IPS-15b (cell line): Measurements from ENCODE around the gene IPO8.
"Not testable (repeated sequence)": the region's sequence is repeated elsewhere in the genome, so short reads cannot be mapped to it uniquely, and the experiment has no call there.

Source experiments
- H3K27me3 ChIP-seq: one replicate; pipeline ENCODE4 v1.6.1; 2013; ENCODE audit warnings: low read length; ENCODE audit not compliant: control insufficient read depth, insufficient read depth
- H3K36me3 ChIP-seq: one replicate; pipeline ENCODE4 v1.6.1; 2013; ENCODE audit warnings: low read length; ENCODE audit not compliant: control insufficient read depth, insufficient read depth
- H3K4me1 ChIP-seq: one replicate; pipeline ENCODE4 v1.6.1; 2013; ENCODE audit warnings: mild to moderate bottlenecking, low read length; ENCODE audit not compliant: control insufficient read depth, insufficient read depth
- H3K4me3 ChIP-seq: one replicate; pipeline ENCODE4 v1.5.1; 2013; ENCODE audit warnings: low read depth, low read length
- H3K9ac ChIP-seq: one replicate; pipeline ENCODE4 v1.6.1; 2013; ENCODE audit warnings: low read depth, mild to moderate bottlenecking, low read length
- H3K9me3 ChIP-seq: one replicate; pipeline ENCODE4 v1.6.1; 2013; ENCODE audit warnings: mild to moderate bottlenecking, low read length; ENCODE audit not compliant: control insufficient read depth, insufficient read depth

IPO8 gene

DNA sequence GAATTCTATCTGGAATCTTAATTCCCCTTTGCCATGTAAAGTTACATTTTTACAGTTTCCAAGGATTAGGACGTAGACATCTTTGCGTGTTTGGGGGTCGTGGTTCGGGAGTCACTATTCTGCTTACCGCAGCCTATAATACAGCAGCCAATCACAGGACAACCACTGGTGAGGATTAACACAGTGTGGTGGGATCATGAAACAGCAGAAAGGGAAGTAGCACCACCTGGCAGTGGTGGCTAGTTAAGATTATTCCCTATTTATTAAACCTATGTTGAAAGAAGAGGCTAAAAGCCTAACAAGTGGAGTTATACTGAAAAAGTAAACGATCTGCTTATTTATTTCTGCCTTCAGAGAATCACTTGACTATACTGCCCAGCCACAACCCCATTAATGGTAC is 71.7 kb downstream of the IPO8 start:
- H3K36me3 ChIP-seq: no peaks in the 10 kb centered on the region
- H3K4me3 ChIP-seq: no peak overlapping the region
- no peaks in the 10 kb centered on the region for H3K27me3 ChIP-seq
- H3K4me1 ChIP-seq: no peaks in the 10 kb centered on the region
- no peaks in the 10 kb centered on the region for H3K9me3 ChIP-seq
- no peak overlapping the region for H3K9ac ChIP-seq

DNA sequence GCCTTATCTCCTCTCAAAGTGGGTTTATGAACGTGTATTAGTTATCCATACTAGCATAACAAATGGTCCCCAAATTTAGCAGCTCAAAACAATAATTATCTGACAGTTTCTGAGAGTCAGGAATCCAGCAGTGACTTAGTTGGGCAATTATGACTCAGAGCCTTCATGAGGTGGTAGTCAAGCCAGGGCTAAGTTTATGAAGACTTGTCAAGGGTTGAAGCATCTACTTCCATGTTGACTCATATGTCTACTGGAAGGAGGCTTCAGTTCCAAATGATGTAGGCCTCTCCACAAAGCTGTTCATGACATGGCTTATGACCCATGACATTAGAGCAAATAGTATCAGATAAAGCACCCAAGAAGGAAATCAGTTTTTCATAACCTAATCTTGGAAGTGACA is 73.2 kb downstream of the IPO8 start:
- no peaks in the 10 kb centered on the region for H3K4me1 ChIP-seq
- no peaks in the 10 kb centered on the region for H3K36me3 ChIP-seq
- no peaks in the 10 kb centered on the region for H3K9me3 ChIP-seq
- H3K9ac ChIP-seq: no peak overlapping the region
- H3K4me3 ChIP-seq: no peak overlapping the region
- H3K27me3 ChIP-seq: no peaks in the 10 kb centered on the region

DNA sequence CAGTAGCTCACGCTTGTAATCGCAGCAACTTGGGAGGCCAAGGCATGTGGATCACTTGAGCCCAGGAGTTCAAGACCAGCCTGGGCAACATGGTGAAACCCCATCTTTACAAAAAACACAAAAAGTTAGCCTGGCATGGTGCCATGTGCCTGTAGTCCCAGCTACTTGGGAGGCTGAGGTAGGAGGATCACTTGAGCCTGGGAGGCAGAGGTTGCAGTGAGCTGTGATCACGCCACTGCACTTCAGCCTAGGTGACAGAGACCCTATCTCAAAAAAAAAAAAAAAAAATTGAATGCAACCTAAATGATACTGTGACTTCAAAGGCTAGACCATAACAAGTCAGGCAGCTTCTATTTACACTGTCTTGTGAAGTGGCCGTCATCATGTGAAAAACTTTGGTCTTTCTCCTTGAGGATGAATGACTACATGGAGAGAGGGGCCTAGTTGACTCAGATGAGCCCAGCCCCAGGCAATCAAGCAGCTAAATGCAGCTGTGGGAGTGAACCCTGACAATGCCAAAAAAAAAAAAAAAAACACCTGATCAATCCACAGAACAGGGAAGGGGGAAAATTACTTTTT is 73.9 kb downstream of the IPO8 start:
- not testable (repeated sequence) for H3K4me3 ChIP-seq, H3K9ac ChIP-seq, H3K36me3 ChIP-seq, H3K27me3 ChIP-seq, H3K9me3 ChIP-seq, H3K4me1 ChIP-seq

DNA sequence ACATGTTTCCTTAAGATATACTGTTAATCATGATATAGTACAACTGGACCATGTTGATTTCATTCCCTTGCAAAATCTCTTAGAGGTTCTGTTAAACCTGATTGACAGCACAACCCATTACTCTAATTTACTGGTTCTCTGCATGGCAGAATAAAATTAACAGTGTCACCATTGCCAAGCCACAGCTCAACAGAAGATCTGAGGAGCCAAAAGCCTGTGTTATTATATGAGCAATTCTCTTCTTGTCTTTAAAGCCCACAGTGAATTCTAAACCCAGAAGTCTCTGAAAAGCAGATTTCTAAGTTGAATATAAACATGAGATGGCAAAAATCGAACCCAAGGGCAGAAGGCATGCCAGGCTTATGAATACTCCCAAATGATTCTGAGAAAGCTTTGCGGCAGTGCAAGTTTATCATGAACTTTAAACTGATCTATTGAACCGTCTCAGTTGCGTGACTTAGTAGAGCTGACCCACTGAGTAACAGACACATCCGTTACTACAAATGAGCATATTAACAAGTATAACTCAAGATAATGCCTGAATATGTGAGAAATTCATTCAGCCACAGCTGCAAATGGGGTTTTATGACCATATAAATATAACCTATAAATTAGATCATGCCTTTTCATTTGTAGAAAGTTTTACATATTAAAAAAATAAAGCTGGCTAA is 78.2 kb downstream of the IPO8 start:
- no peak overlapping the region for H3K4me3 ChIP-seq
- no peaks in the 10 kb centered on the region for H3K4me1 ChIP-seq
- H3K36me3 ChIP-seq: no peaks in the 10 kb centered on the region
- no peaks in the 10 kb centered on the region for H3K9me3 ChIP-seq
- H3K27me3 ChIP-seq: no peaks in the 10 kb centered on the region
- no peak overlapping the region for H3K9ac ChIP-seq

DNA sequence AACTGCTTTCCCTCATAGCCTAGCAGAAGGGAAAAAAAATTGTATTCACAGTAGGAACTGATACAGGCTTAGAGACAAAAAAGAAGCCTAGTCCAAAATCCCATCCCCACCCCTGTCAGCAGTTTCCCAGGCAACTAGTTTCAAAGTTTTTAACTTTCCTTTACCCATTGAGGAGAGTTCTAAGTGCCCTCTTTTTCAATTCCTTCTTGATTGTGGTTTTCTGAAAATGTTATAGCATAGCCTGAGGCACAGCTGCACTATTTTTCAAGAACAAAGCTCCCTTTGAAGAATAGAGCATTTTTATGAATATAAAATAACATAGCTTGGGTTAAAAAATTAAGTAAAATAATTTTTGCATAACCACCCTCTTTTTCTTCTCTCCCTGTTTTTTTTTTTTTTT is 81.6 kb downstream of the IPO8 start:
- no peaks in the 10 kb centered on the region for H3K27me3 ChIP-seq
- H3K4me1 ChIP-seq: no peaks in the 10 kb centered on the region
- no peaks in the 10 kb centered on the region for H3K9me3 ChIP-seq
- H3K9ac ChIP-seq: no peak overlapping the region
- H3K4me3 ChIP-seq: no peak overlapping the region
- no peaks in the 10 kb centered on the region for H3K36me3 ChIP-seq

DNA sequence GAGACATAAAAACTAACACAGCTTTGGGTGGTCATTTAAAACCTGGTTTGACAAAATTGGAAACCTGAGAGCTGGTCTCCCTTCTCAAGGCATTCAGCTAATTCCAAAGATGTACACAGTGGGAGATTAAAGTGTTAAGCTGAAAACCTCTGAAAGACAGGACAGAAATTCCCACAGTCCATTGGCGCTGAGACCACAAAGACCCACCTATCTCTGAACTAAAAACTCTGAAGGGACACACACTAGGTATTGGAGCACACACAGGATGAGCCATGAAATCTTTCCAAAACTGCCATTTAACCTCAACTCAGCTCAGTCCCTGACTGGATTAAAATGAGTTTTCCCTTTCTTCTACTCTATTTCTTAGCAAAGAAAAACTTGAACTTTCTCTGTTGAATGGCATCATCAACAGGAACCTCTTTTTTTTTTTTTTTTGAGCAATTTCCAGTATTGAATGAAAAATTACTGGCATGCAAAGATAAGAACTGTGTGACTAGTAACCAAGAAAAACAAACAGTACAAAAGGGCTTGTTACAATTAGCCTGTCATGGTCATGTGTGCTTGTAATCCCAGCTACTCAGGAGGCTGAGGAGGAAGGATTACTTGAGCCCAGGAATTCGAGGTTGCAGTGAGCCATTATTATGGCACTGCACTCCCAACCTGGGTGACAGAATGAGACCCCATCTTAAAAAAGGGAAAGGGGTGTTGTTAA is 82.4 kb downstream of the IPO8 start:
- Histone ChIP-seq H3K9ac (no peak overlapping the region), H3K27me3 (no peaks in the 10 kb centered on the region), H3K36me3 (no peaks in the 10 kb centered on the region), H3K4me1 (no peaks in the 10 kb centered on the region), H3K9me3 (no peaks in the 10 kb centered on the region), H3K4me3 (no peak overlapping the region)

DNA sequence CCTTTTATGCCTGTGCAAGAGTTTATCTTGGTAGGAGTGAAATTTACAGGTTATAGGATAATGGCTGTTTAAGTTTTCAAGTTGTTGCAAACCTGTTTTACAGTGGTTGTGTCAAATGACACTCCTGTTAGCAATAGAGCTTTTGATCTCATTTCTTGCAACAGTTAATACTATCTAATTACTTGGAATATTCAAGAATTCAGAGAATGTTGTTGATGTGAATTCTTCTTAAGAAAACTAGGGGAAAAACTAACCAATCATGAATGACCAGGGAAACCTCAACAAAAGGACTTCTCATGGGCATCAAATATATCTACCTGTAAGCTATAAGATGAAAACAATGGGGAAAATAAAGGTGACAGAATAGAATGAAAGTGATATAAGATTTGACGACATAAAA is 85.0 kb downstream of the IPO8 start:
- Histone ChIP-seq H3K4me1 (no peaks in the 10 kb centered on the region), H3K36me3 (no peaks in the 10 kb centered on the region), H3K9ac (no peak overlapping the region), H3K27me3 (no peaks in the 10 kb centered on the region), H3K4me3 (no peak overlapping the region), H3K9me3 (no peaks in the 10 kb centered on the region)

DNA sequence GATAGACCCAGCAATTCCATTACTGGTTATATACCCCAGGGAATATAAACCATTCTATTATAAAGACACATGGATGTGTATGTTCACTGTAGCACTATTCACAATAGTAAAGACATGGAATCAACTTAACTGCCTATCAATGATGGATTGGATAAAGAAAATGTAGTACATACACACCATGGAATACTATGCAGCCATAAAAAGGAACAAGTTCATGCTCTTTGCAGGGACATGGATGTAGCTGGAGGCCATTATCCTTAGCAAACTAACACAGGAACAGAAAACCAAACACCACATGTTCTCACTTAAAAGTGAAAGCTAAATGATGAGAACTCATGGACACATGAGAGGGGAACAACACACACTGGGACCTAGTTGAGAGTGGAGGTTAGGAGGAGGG is 85.8 kb downstream of the IPO8 start:
- not testable (repeated sequence) for H3K4me1 ChIP-seq, H3K27me3 ChIP-seq, H3K4me3 ChIP-seq, H3K36me3 ChIP-seq, H3K9me3 ChIP-seq, H3K9ac ChIP-seq

DNA sequence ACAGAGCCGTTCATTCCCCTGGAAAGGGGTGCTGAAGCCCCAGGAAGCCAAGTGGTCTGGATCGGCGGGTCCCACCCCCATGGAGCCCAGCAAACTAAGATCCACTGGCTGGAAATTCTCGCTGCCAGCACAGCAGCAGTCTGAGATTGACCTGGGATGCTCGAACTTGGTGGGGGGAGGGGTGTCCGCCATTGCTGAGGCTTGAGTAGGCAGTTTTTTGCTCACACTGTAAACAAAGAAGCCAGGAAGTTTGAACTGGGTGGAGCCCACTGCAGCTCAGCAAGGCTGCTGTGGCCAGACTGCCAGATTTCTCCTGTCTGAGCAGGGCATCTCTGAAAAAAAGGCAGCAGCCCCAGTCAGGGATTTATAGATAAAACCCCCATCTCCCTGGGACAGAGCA is 91.4 kb downstream of the IPO8 start:
- not testable (repeated sequence) for H3K36me3 ChIP-seq, H3K9me3 ChIP-seq, H3K4me1 ChIP-seq, H3K27me3 ChIP-seq
- peak overlapping the region; percentile 76 for H3K9ac ChIP-seq
- H3K4me3 ChIP-seq: peak overlapping the region; percentile 4

DNA sequence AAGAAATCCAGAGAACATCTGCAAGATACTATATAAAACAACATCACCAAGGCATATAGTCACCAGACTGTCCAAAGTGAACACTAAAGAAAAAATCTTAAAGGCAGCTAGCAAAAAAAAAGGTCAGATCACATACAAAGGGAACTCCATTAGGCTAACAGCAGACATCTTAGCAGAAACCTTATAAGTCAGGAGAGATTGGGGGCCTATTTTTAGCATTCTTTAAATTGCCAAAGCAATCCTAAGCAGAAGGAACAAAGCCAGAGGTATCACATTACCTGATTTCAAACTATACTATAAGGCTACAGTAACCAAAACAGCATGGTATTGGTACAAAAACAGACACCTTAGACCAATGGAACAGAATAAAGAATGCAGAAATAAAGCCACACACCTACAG is 92.5 kb downstream of the IPO8 start:
- no peaks in the 10 kb centered on the region for H3K36me3 ChIP-seq
- no peak overlapping the region for H3K9ac ChIP-seq
- no peaks in the 10 kb centered on the region for H3K27me3 ChIP-seq
- H3K9me3 ChIP-seq: no peaks in the 10 kb centered on the region
- no peak overlapping the region for H3K4me3 ChIP-seq
- H3K4me1 ChIP-seq: no peaks in the 10 kb centered on the region

DNA sequence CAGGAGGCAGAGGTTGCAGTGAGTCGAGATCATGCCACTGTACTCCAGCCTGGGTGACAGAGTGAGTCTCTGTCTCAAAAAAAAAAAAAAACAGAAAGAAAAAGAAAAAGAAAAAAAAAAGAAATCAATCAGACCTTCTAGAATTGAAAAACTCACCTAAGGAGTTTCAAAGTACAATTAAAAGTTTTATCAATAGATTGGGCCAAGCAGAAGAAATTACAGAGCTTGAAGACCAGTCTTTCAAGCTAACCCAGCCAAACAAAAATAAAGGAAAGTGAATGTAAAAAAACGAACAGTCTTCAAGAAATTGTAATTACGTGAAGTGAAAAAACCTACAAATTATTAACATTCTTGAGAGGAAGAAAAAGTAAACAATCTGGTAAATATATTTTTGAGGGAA is 93.0 kb downstream of the IPO8 start:
- Histone ChIP-seq H3K4me1 (no peaks in the 10 kb centered on the region), H3K9ac (no peak overlapping the region)

DNA sequence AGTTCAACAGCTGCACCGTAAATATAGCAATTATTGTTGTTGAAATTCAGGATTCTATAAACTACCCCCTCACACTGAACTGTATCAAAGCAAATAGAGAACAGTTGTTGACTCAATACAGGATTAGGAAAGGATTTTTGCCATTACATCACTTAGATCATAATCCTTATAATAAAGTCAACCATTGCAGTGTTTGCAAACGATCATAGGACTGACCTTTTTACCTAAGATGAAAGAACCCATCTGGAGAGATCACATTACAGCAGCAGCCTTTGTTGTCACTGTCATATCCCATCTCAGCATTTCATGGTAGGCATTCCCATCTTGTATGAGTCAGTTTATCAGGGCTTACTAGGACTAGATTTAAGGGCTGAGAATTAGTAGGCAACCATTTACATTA is 96.1 kb downstream of the IPO8 start:
- Histone ChIP-seq H3K36me3 (no peaks in the 10 kb centered on the region), H3K27me3 (no peaks in the 10 kb centered on the region), H3K4me1 (no peaks in the 10 kb centered on the region), H3K9me3 (peaks cover 2% of the 10 kb centered on the region), H3K4me3 (no peak overlapping the region), H3K9ac (no peak overlapping the region)

More for the DNA sequence above, 93.0 kb downstream of the IPO8 start:
- Histone ChIP-seq H3K27me3 (no peaks in the 10 kb centered on the region), H3K9me3 (no peaks in the 10 kb centered on the region), H3K4me3 (no peak overlapping the region), H3K36me3 (no peaks in the 10 kb centered on the region)
